T-helper 2 cell treated with Interferon-gamma antibody and Interleukin-4, amounts not matched to agents 5 μg/mL and 100 μg/mL, for 36 hours (primary cell): ENCODE data around the gene OR6A2.
A peak's percentile ranks its signal among the peaks of the same experiment; 100 is the strongest.
"Not testable (repeated sequence)": the region's sequence is repeated elsewhere in the genome, so short reads cannot be mapped to it uniquely, and the experiment has no call there.

Source experiments
- DNase-seq: peaks from one replicate; pipeline ENCODE4 v3.0.0; 2021; ENCODE audit warnings: low spot score
- H3K27ac Mint-ChIP-seq: one replicate; pipeline ENCODE4 v1.8.0; 2021; ENCODE audit warnings: mild to moderate bottlenecking, mixed read lengths
- H3K27me3 Mint-ChIP-seq: one replicate; pipeline ENCODE4 v1.8.0; 2021; ENCODE audit warnings: low read depth, mixed read lengths
- H3K36me3 Mint-ChIP-seq: one replicate; pipeline ENCODE4 v1.8.0; 2021; ENCODE audit warnings: low read depth, mixed read lengths
- H3K4me1 Mint-ChIP-seq: one replicate; pipeline ENCODE4 v1.8.0; 2021; ENCODE audit warnings: low read depth, mixed read lengths
- H3K4me3 Mint-ChIP-seq: one replicate; pipeline ENCODE4 v1.8.0; 2022; ENCODE audit warnings: mild to moderate bottlenecking, moderate library complexity, mixed read lengths
- H3K9me3 Mint-ChIP-seq: one replicate; pipeline ENCODE4 v1.8.0; 2021; ENCODE audit warnings: mixed read lengths

The OR6A2 gene

GRCh38 chr11:6801075-6801474 lies 1.6 kb upstream of the OR6A2 start:
- H3K27me3 Mint-ChIP-seq, H3K36me3 Mint-ChIP-seq, H3K9me3 Mint-ChIP-seq, DNase-seq, H3K4me1 Mint-ChIP-seq, H3K4me3 Mint-ChIP-seq, H3K27ac Mint-ChIP-seq: not testable (repeated sequence)

GRCh38 chr11:6794639-6795038 lies 4.8 kb downstream of the OR6A2 start:
- Mint-ChIP-seq H3K27ac (no peak overlapping the region), H3K36me3 (no peaks in the 10 kb centered on the region), H3K27me3 (peaks cover 3% of the 10 kb centered on the region), H3K9me3 (no peaks in the 10 kb centered on the region), H3K4me3 (no peak overlapping the region), H3K4me1 (no peaks in the 10 kb centered on the region)
- no peak for DNase-seq

- Mint-ChIP-seq H3K4me3 (no peak overlapping the region), H3K27me3 (peaks cover 8% of the 10 kb centered on the region), H3K36me3 (no peaks in the 10 kb centered on the region), H3K27ac (no peak overlapping the region), H3K4me1 (no peaks in the 10 kb centered on the region), H3K9me3 (no peaks in the 10 kb centered on the region)
- DNase-seq, result no peak
These were observed 8.9 kb downstream of the OR6A2 start for GRCh38 chr11:6790546-6790945.

GRCh38 chr11:6782720-6783119 lies 16.8 kb downstream of the OR6A2 start, which contains the start of gene OR2AG1:
OR2AG1 (plus strand) TSS chr11:6783020; CDS start chr11:6785038, 2,018 bp downstream.
- Mint-ChIP-seq H3K36me3 (no peaks in the 10 kb centered on the region), H3K9me3 (no peaks in the 10 kb centered on the region), H3K27me3 (peaks cover 20% of the 10 kb centered on the region), H3K27ac (no peak within 1 kb of the TSS), H3K4me3 (no peak within 1 kb of the TSS), H3K4me1 (no peaks in the 10 kb centered on the region)
- no peak for DNase-seq

GRCh38 chr11:6780829-6781228 lies 18.7 kb downstream of the OR6A2 start:
- Mint-ChIP-seq H3K36me3 (no peaks in the 10 kb centered on the region), H3K4me1 (no peaks in the 10 kb centered on the region), H3K4me3 (no peak overlapping the region), H3K27ac (no peak overlapping the region), H3K27me3 (peaks cover 23% of the 10 kb centered on the region), H3K9me3 (no peaks in the 10 kb centered on the region)
- no peak for DNase-seq

- Mint-ChIP-seq H3K9me3 (no peaks in the 10 kb centered on the region), H3K4me1 (no peaks in the 10 kb centered on the region), H3K36me3 (no peaks in the 10 kb centered on the region), H3K27ac (no peak overlapping the region), H3K4me3 (no peak overlapping the region), H3K27me3 (peaks cover 18% of the 10 kb centered on the region)
- DNase-seq, result no peak
These were observed 21.0 kb downstream of the OR6A2 start for GRCh38 chr11:6778518-6778917.

GRCh38 chr11:6771926-6772893 lies 27.3 kb downstream of the OR6A2 start, which contains the start of gene OR2AG2:
OR2AG2 (minus strand) TSS chr11:6771976; CDS start chr11:6768957, 3,019 bp downstream.
- Mint-ChIP-seq H3K27me3 (peaks cover 17% of the 10 kb centered on the region), H3K36me3 (no peaks in the 10 kb centered on the region), H3K9me3 (no peaks in the 10 kb centered on the region), H3K4me1 (no peaks in the 10 kb centered on the region), H3K4me3 (no peak within 1 kb of the TSS), H3K27ac (no peak within 1 kb of the TSS)
- no peak for DNase-seq

- Mint-ChIP-seq H3K9me3 (no peaks in the 10 kb centered on the region), H3K27me3 (peaks cover 12% of the 10 kb centered on the region), H3K4me1 (peaks cover 3% of the 10 kb centered on the region), H3K27ac (no peak overlapping the region), H3K36me3 (no peaks in the 10 kb centered on the region), H3K4me3 (no peak overlapping the region)
- peak; percentile 36 for DNase-seq
These were observed 42.0 kb downstream of the OR6A2 start for GRCh38 chr11:6757373-6757967.

GRCh38 chr11:6755953-6756347 lies 43.5 kb downstream of the OR6A2 start:
- peaks cover 3% of the 10 kb centered on the region for H3K4me1 Mint-ChIP-seq
- H3K27me3 Mint-ChIP-seq, result peaks cover 10% of the 10 kb centered on the region
- H3K9me3 Mint-ChIP-seq, result no peaks in the 10 kb centered on the region
- no peaks in the 10 kb centered on the region for H3K36me3 Mint-ChIP-seq
- DNase-seq, result no peak
- H3K27ac Mint-ChIP-seq, result no peak overlapping the region
- H3K4me3 Mint-ChIP-seq, result no peak overlapping the region

- peaks cover 7% of the 10 kb centered on the region for H3K27me3 Mint-ChIP-seq
- no peak for DNase-seq
- H3K4me1 Mint-ChIP-seq, result peaks cover 7% of the 10 kb centered on the region
- H3K36me3 Mint-ChIP-seq, result no peaks in the 10 kb centered on the region
- H3K9me3 Mint-ChIP-seq, result no peaks in the 10 kb centered on the region
- no peak overlapping the region for H3K27ac Mint-ChIP-seq
- H3K4me3 Mint-ChIP-seq, result no peak overlapping the region
These were observed 44.1 kb downstream of the OR6A2 start for GRCh38 chr11:6755303-6755952.

- Mint-ChIP-seq H3K36me3 (peaks cover 20% of the 10 kb centered on the region), H3K9me3 (no peaks in the 10 kb centered on the region), H3K27ac (no peak overlapping the region), H3K4me3 (no peak overlapping the region), H3K27me3 (no peaks in the 10 kb centered on the region), H3K4me1 (peaks cover 32% of the 10 kb centered on the region)
- DNase-seq, result no peak
These were observed 52.3 kb downstream of the OR6A2 start for GRCh38 chr11:6747097-6747668.

- H3K4me1 Mint-ChIP-seq, result peaks cover 37% of the 10 kb centered on the region
- H3K27ac Mint-ChIP-seq, result no peak overlapping the region
- H3K27me3 Mint-ChIP-seq, result no peaks in the 10 kb centered on the region
- H3K4me3 Mint-ChIP-seq, result no peak overlapping the region
- no peak for DNase-seq
- no peaks in the 10 kb centered on the region for H3K9me3 Mint-ChIP-seq
- peaks cover 25% of the 10 kb centered on the region for H3K36me3 Mint-ChIP-seq
These were observed 52.9 kb downstream of the OR6A2 start for GRCh38 chr11:6746626-6747025.

- no peaks in the 10 kb centered on the region for H3K27me3 Mint-ChIP-seq
- H3K27ac Mint-ChIP-seq, result no peak overlapping the region
- no peaks in the 10 kb centered on the region for H3K9me3 Mint-ChIP-seq
- DNase-seq, result peak; percentile 31
- no peak overlapping the region for H3K4me3 Mint-ChIP-seq
- H3K36me3 Mint-ChIP-seq, result peaks cover 26% of the 10 kb centered on the region
- peaks cover 38% of the 10 kb centered on the region for H3K4me1 Mint-ChIP-seq
These were observed 53.3 kb downstream of the OR6A2 start for GRCh38 chr11:6746086-6746618.
